Mucosa of descending colon (tissue), 3 donors: ENCODE measurements around the gene ZNF423. TPM values are rescaled to one million over a fixed set of nuclear protein-coding genes. Genes with fewer than 3 reads are reported as not detected.

Experiments
- ATAC-seq: fragments of 200-7000 bp; cut with Tn5 transposase; one replicate; pipeline ENCODE4 v1.9.1; 2020; ENCODE audit warnings: mild to moderate bottlenecking, moderate library complexity
- DNase-seq, 3 donors: peaks; one replicate each; pipeline ENCODE4 v3.0.0-alpha.2; 2020
- H3K36me3 ChIP-seq: fragments of 200-600 bp; one replicate; pipeline ENCODE4 v1.8.0; 2021; ENCODE audit warnings: low read depth, mild to moderate bottlenecking
- H3K4me1 ChIP-seq: fragments of 200-600 bp; one replicate; pipeline ENCODE4 v1.8.0; 2021; ENCODE audit warnings: low read depth, mild to moderate bottlenecking
- H3K4me3 ChIP-seq: fragments of 200-600 bp; one replicate; pipeline ENCODE4 v1.8.0; 2021; ENCODE audit warnings: mild to moderate bottlenecking
- H3K9me3 ChIP-seq: fragments of 200-600 bp; one replicate; pipeline ENCODE4 v1.8.0; 2021; ENCODE audit warnings: mild to moderate bottlenecking
- CTCF ChIP-seq: fragments of 200-600 bp; IDR thresholded peaks from one replicate; pipeline ENCODE4 v1.8.0; 2022; ENCODE audit warnings: antibody characterized with exemption, mild to moderate bottlenecking
- intact Hi-C, 2 donors: fragments of 100-400 bp; cut with DNase I in 1 of 2; cut with micrococcal nuclease in 1 of 2; formaldehyde crosslinking; loops; one replicate each; pipeline versions ENCODE4 v1.11.0 to v1.11.1; 2022; cut with DNase I, micrococcal nuclease
- total RNA-seq, 3 donors: library from RNA; stranded (reverse); fragmentation: NEBNext Ultra II Directional in 2 of 3; extraction: Animal tissue kit (Norgen Biotek cat#: 25700) in 2 of 3; gene quantifications; one replicate each; pipeline versions ENCODE4 v1.2.1 to v1.2.4, GENCODE V29; 2021 to 2023
- donor health status: DM: no; HTN: no; CAD: no; lungs with moderate emphysema.
- donor health status: DM: no; HTN: no; CAD: no.
- donor health status: DM: no; HTN: yes; CAD: no.

The ZNF423 gene
- total RNA-seq, 3 donors from 2014 or later = 6.7 to 11.6 (median 11.0) TPM

- H3K4me1 ChIP-seq = no peaks in the 10 kb centered on the region
- H3K9me3 ChIP-seq = no peaks in the 10 kb centered on the region
- no peak overlapping the region for H3K4me3 ChIP-seq
- intact Hi-C loops = no loop called here
- ATAC-seq (no peak), DNase-seq (no peak)
- H3K36me3 ChIP-seq = no peaks in the 10 kb centered on the region
- no peak for TF ChIP-seq CTCF
These were observed 393.4 kb downstream of the ZNF423 start for GRCh38 chr16:49462362-49462988.

DNA sequence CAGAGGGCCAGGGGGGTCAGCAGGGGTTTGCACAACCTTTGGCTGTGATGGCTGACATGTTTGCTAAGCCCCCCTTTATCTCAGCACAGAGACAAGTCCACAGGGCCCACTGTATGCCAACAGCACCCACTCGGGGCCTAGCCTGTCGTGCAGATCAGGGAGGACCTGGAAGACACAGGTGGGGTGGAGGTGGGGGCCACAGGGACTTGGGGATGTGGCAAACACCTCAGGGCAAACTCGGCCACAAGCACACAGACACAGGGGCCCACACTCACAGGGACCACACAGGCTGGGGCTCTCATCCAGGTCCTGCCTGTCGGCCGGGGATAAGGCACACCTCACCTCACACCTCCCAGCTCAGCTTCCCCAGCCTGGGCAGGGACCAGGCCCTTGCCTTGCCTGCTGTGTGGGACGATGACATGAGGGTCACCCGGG lies 394.4 kb downstream of the ZNF423 start:
- TF ChIP-seq CTCF = no peak
- DNase-seq = no peak
- ATAC-seq = no peak
- Histone ChIP-seq H3K4me1 (no peaks in the 10 kb centered on the region), H3K36me3 (no peaks in the 10 kb centered on the region), H3K4me3 (no peak overlapping the region), H3K9me3 (no peaks in the 10 kb centered on the region)
- intact Hi-C loops = no loop called here

DNA sequence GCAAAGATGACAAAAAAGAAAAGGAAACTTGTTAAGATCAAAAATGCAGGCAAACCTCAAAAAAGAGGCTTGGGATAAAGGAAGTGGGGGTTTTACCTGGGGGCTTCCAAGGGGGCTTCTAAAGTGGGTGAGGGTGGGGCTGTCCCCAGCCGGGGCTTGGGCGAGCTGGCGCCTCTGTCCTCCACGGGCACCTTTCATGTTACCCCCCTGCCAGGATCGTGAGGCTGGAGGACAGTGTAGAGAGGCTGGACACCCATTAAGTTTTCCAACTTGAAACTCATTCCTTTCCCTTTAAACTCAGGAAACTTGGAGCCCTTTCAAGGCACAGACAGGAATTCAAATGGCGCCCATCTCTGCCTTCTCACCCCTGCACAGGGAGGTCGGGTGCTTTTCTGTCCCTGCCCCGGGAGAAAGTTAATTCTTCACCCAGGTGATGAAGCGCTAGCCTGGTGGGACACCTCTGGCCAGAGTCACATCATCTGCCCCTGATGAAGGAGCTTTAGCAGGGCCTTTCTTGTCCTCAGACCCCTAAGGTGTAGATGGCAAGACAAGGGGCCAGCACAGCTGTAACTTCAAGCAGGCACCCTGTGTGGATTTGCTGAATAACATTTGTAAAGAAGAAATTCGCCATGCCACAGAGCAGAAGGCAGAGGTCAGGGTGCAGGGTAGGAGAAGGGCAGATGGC lies 395.0 kb downstream of the ZNF423 start:
- H3K4me3 ChIP-seq = no peak overlapping the region
- H3K9me3 ChIP-seq = no peaks in the 10 kb centered on the region
- intact Hi-C loops = no loop called here
- ATAC-seq (no peak), DNase-seq (no peak)
- H3K4me1 ChIP-seq = no peaks in the 10 kb centered on the region
- no peak for TF ChIP-seq CTCF
- no peaks in the 10 kb centered on the region for H3K36me3 ChIP-seq

DNA sequence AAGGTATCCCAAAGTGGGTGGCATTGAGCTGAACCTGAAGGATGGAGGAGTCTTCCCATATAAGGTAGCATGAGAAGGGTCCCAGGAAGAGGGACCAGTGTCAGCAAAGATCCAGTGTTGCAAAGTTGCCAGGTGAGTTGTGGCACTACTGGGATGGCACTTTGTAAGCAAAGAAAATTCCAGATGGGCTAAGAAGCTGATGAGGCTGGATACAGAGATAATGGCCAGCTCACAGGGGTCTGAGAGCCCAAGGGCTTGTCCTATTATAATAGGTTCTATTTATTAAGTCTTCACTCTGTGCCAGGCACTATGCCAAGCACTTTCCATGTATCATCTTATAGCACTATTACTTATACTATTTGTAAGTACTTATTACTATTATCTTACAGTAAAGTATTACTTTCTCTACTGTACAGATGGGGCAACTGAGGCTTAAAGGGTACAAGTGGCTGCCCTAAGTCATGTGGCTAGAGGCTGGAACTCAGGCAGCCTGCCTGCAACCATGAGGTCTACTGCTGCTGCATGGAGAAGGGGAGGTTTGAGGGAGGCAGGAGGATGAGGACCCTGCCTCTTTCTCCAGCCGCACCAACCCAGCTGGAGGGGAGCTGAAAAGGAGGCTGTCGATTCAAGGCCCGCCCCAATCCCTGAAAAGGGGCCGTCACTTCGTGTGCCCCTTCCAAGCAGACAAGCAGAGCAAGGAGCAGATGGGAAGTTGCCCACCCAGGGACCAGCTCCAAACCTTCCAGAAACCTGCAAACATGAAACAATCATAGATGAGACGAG lies 395.8 kb downstream of the ZNF423 start:
- H3K36me3 ChIP-seq = no peaks in the 10 kb centered on the region
- DNase-seq = no peak
- intact Hi-C loops = no loop called here
- no peak for ATAC-seq
- H3K9me3 ChIP-seq = no peaks in the 10 kb centered on the region
- no peak for TF ChIP-seq CTCF
- no peaks in the 10 kb centered on the region for H3K4me1 ChIP-seq
- no peak overlapping the region for H3K4me3 ChIP-seq

- intact Hi-C loops = no loop called here
- Histone ChIP-seq H3K36me3 (no peaks in the 10 kb centered on the region), H3K4me1 (no peaks in the 10 kb centered on the region), H3K9me3 (no peaks in the 10 kb centered on the region), H3K4me3 (no peak overlapping the region)
- ATAC-seq = no peak
- no peak for TF ChIP-seq CTCF
- DNase-seq = no peak
These were observed 397.1 kb downstream of the ZNF423 start for GRCh38 chr16:49458656-49459445.
